H9 (cell line): ENCODE measurements around the gene SRSF6. TPM values are rescaled to one million over a fixed set of nuclear protein-coding genes. Genes with fewer than 3 reads are reported as not detected.

Experiments used
- DNase-seq: peaks from one replicate; pipeline ENCODE4 v3.0.0-alpha.2; 2017
- H2AFZ ChIP-seq: one replicate; pipeline ENCODE4 v1.6.1; 2013; ENCODE audit warnings: mild to moderate bottlenecking, low read length, control low read depth, moderate library complexity
- H2AK5ac ChIP-seq: 2 replicates; pipeline ENCODE4 v1.6.1; 2013; ENCODE audit warnings: low read length, control low read depth, mixed read lengths; ENCODE audit not compliant: insufficient read length
- H2BK120ac ChIP-seq: one replicate; pipeline ENCODE4 v1.6.1; 2013; ENCODE audit warnings: low read depth, mild to moderate bottlenecking, low read length, control low read depth, inconsistent platforms; ENCODE audit not compliant: poor library complexity, severe bottlenecking
- H2BK12ac ChIP-seq: 2 replicates; pipeline ENCODE4 v1.6.1; 2013; ENCODE audit warnings: low read length, control low read depth, mixed read lengths, low read depth; ENCODE audit not compliant: insufficient read length
- H2BK15ac ChIP-seq: 2 replicates; pipeline ENCODE4 v1.6.1; 2013; ENCODE audit warnings: low read depth, low read length, control low read depth
- H2BK20ac ChIP-seq: one replicate; pipeline ENCODE4 v1.6.1; 2013; ENCODE audit warnings: low read depth, mild to moderate bottlenecking, low read length, control low read depth, inconsistent platforms; ENCODE audit not compliant: poor library complexity, severe bottlenecking
- H2BK5ac ChIP-seq: 2 replicates; pipeline ENCODE4 v1.6.1; 2013; ENCODE audit warnings: low read length, control low read depth, mixed read lengths; ENCODE audit not compliant: insufficient read length
- H3K14ac ChIP-seq: 2 replicates; pipeline ENCODE4 v1.6.1; 2013; ENCODE audit warnings: low read length, control low read depth; ENCODE audit not compliant: insufficient read depth
- H3K18ac ChIP-seq: 2 replicates; pipeline ENCODE4 v1.6.1; 2013; ENCODE audit warnings: low read depth, mild to moderate bottlenecking, mixed read lengths, low read length, control low read depth; ENCODE audit not compliant: insufficient read length
- H3K23ac ChIP-seq: 2 replicates; pipeline ENCODE4 v1.6.1; 2013; ENCODE audit warnings: low read length, control low read depth, mixed read lengths, low read depth; ENCODE audit not compliant: insufficient read length
- H3K23me2 ChIP-seq: 2 replicates; pipeline ENCODE4 v1.6.1; 2013; ENCODE audit warnings: low read depth, mild to moderate bottlenecking, mixed read lengths, low read length, control low read depth; ENCODE audit not compliant: insufficient read length, poor library complexity, severe bottlenecking
- H3K27ac ChIP-seq: 2 replicates; pipeline ENCODE4 v1.5.1; 2013; ENCODE audit warnings: low read length, control low read depth, mixed read lengths, low read depth; ENCODE audit not compliant: insufficient read length
- H3K27me3 ChIP-seq: 2 replicates; pipeline ENCODE4 v1.6.1; 2013; ENCODE audit warnings: low read length, control low read depth, inconsistent platforms; ENCODE audit not compliant: insufficient read depth
- H3K4ac ChIP-seq: 2 replicates; pipeline ENCODE4 v1.6.1; 2013; ENCODE audit warnings: low read depth, mild to moderate bottlenecking, control low read depth, inconsistent platforms, low read length, moderate library complexity
- H3K4me1 ChIP-seq: 2 replicates; pipeline ENCODE4 v1.6.1; 2013; ENCODE audit warnings: low read length, control low read depth, inconsistent platforms; ENCODE audit not compliant: insufficient read depth
- H3K4me2 ChIP-seq: 2 replicates; pipeline ENCODE4 v1.6.1; 2013; ENCODE audit warnings: low read length, control low read depth, mixed read lengths; ENCODE audit not compliant: insufficient read length, insufficient read depth
- H3K56ac ChIP-seq: 2 replicates; pipeline ENCODE4 v1.6.1; 2013; ENCODE audit warnings: low read depth, mild to moderate bottlenecking, mixed read lengths, low read length, control low read depth; ENCODE audit not compliant: insufficient read length
- H3K79me1 ChIP-seq: 2 replicates; pipeline ENCODE4 v1.6.1; 2013; ENCODE audit warnings: low read depth, mild to moderate bottlenecking, moderate library complexity, low read length, control low read depth, inconsistent platforms; ENCODE audit not compliant: insufficient read depth, poor library complexity, severe bottlenecking
- H3K79me2 ChIP-seq: 2 replicates; pipeline ENCODE4 v1.6.1; 2013; ENCODE audit warnings: low read length, control low read depth, inconsistent platforms; ENCODE audit not compliant: insufficient read depth
- H3K9ac ChIP-seq: 2 replicates; pipeline ENCODE4 v1.6.1; 2013; ENCODE audit warnings: low read length, control low read depth, mixed read lengths; ENCODE audit not compliant: insufficient read length; ENCODE audit errors: extremely low read depth
- H3K9me3 ChIP-seq: one replicate; pipeline ENCODE4 v1.6.1; 2013; ENCODE audit warnings: low read depth, low read length, inconsistent platforms; ENCODE audit not compliant: control insufficient read depth
- H3T11ph ChIP-seq: one replicate; pipeline ENCODE4 v1.6.1; 2013; ENCODE audit warnings: mild to moderate bottlenecking, low read length, control low read depth, inconsistent platforms
- H4K20me1 ChIP-seq: one replicate; pipeline ENCODE4 v1.6.1; 2013; ENCODE audit not compliant: control insufficient read depth, insufficient read length, insufficient read depth
- H4K5ac ChIP-seq: 2 replicates; pipeline ENCODE4 v1.6.1; 2013; ENCODE audit warnings: low read depth, mild to moderate bottlenecking, mixed read lengths, low read length, control low read depth; ENCODE audit not compliant: insufficient read length
- H4K8ac ChIP-seq: replicated peaks from 2 replicates; pipeline ENCODE4 v1.6.1; 2013; ENCODE audit warnings: low read length, control low read depth, mixed read lengths, low read depth; ENCODE audit not compliant: insufficient read length
- H4K91ac ChIP-seq: 2 replicates; pipeline ENCODE4 v1.6.1; 2013; ENCODE audit warnings: low read depth, mild to moderate bottlenecking, moderate library complexity, mixed read lengths, low read length, control low read depth; ENCODE audit not compliant: insufficient read length
- H3K27ac Mint-ChIP-seq, 3 experiments: 2 replicates in 2 of 3; 3 replicates in 1 of 3; pipeline ENCODE4 v1.8.0; 2020 to 2021; ENCODE audit warnings: mixed read lengths in 3 of 3, mild to moderate bottlenecking in 1 of 3, moderate library complexity in 1 of 3
- H3K27me3 Mint-ChIP-seq: 2 replicates; pipeline ENCODE4 v1.8.0; 2021; ENCODE audit warnings: low read depth, mild to moderate bottlenecking, moderate library complexity, mixed read lengths
- H3K36me3 Mint-ChIP-seq, 3 experiments: 2 replicates in 2 of 3; 3 replicates in 1 of 3; pipeline ENCODE4 v1.8.0; 2020 to 2021; ENCODE audit warnings: low read depth in 3 of 3, mixed read lengths in 3 of 3; ENCODE audit not compliant: insufficient read depth in 1 of 3
- H3K4me1 Mint-ChIP-seq, 2 experiments: 2 replicates each; pipeline ENCODE4 v1.8.0; 2020; ENCODE audit warnings: mixed read lengths in 2 of 2
- H3K4me3 Mint-ChIP-seq, 2 experiments: 2 replicates in 1 of 2; 3 replicates in 1 of 2; pipeline ENCODE4 v1.8.0; 2020 to 2021; ENCODE audit warnings: mild to moderate bottlenecking in 2 of 2, mixed read lengths in 2 of 2, moderate library complexity in 1 of 2
- H3K9me3 Mint-ChIP-seq, 2 experiments: 2 replicates in 1 of 2; 3 replicates in 1 of 2; pipeline ENCODE4 v1.8.0; 2020; ENCODE audit warnings: mild to moderate bottlenecking in 2 of 2, mixed read lengths in 2 of 2, moderate library complexity in 1 of 2
- WGBS: extraction: QIAGEN DNeasy Blood & Tissue Kit; methylation state at CpG from one replicate; pipeline ENCODE4 v1.1.7; 2013; ENCODE audit warnings: missing lambda C conversion rate, low lambda C conversion rate, mixed read lengths; ENCODE audit not compliant: insufficient read length; ENCODE audit errors: extremely low coverage; 5-methylcytosine and 5-hydroxymethylcytosine counted together
- total RNA-seq: library from RNA; stranded (reverse); gene quantifications from 2 replicates; pipeline ENCODE4 v1.2.1, GENCODE V29; 2021
- TF ChIP-seq, protein P1 (sequence below): fragments of 200-600 bp; sonication (generic); conservative IDR thresholded peaks from 3 replicates; pipeline ENCODE4 v1.8.0; 2021; ENCODE audit warnings: antibody characterized with exemption, mild to moderate bottlenecking

The SRSF6 gene
- total RNA-seq, 1 experiment from 2014 or later = 336 TPM

DNA sequence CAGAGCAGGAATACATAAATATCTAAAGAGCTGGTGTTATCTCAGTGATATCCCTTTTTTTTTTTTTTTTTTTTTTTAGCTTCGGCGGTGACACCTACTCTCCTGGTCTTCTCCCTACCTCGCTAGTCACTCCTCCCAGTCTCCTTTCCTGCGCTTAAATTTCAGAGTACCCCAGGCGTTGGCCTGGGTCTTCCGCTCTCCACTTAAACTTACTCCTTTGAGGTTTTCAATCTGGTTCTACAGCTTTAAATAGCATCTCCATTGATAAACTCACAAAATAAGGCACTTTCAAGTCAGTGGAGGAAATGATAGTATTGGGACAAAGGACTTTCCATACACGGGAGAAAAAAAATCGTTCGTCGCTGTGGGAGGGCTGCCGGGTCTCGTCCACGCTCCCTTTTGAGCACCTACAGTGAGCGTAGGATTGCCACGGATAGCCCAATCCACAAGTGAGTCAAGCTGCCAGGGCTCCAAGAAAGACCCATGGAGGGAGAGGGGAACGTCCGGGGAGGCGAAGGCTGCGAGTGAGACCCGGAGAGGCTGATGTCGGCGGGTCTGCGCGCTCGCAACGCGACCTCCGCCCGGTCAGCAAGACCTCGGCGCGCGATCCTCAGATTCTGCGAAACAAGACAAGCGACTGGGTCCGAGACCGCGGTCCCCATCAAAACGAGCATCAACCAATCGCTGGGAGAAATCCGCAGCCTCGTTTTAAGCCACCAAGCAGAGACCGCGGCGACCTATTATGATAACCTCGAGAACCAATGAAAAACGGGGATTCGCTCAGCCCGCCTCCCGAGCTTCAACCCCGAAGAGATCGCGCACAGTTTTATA, 672 bp upstream of the SRSF6 start:
- Histone ChIP-seq H2BK5ac (no peak overlapping the region), H2BK120ac (no peak overlapping the region), H4K8ac (no peak overlapping the region), H4K20me1 (no peaks in the 10 kb centered on the region), H3K79me1 (no peaks in the 10 kb centered on the region), H3K4ac (no peak overlapping the region; the same call in 1 of the 2 replicates), H3K27ac (peak overlapping the region; percentile 69), H3K9ac (peak overlapping the region; percentile 99), H3K23me2 (peaks cover 3% of the 10 kb centered on the region), H3K79me2 (peaks cover 7% of the 10 kb centered on the region; the same call in 1 of the 2 replicates), H3K9me3 (no peaks in the 10 kb centered on the region), H3K18ac (peak overlapping the region; percentile 95), H2AFZ (no peak overlapping the region), H3K27me3 (no peaks in the 10 kb centered on the region), H2AK5ac (no peak overlapping the region), H2BK20ac (no peak overlapping the region), H3K4me1 (peaks cover 3% of the 10 kb centered on the region; the same call in 1 of the 2 replicates), H3T11ph (no peak overlapping the region), H2BK12ac (no peak overlapping the region), H3K23ac (no peak overlapping the region), H3K14ac (peak overlapping the region; percentile 100; the same call in 1 of the 2 replicates), H3K4me2 (peak overlapping the region; percentile 72), H4K91ac (no peak overlapping the region), H3K56ac (peak overlapping the region; percentile 76), H2BK15ac (no peak overlapping the region), H4K5ac (no peak overlapping the region)
- H3K9me3 Mint-ChIP-seq = peaks cover 3 to 6% of the 10 kb centered on the region in 2 experiments; a peak in 4 of 5 replicates
- WGBS = no CpG with 5 or more reads among the region's 53 CpGs
- peaks cover 13% of the 10 kb centered on the region for H3K27me3 Mint-ChIP-seq
- peak; percentile 95 for DNase-seq
- peaks cover 14 to 33% of the 10 kb centered on the region in 2 experiments for H3K4me1 Mint-ChIP-seq
- peaks cover 30 to 38% (median 35%) of the 10 kb centered on the region in 3 experiments for H3K36me3 Mint-ChIP-seq
- peak overlapping the region; percentile 90 to 93 for H3K4me3 Mint-ChIP-seq
- TF ChIP-seq, protein P1, sequence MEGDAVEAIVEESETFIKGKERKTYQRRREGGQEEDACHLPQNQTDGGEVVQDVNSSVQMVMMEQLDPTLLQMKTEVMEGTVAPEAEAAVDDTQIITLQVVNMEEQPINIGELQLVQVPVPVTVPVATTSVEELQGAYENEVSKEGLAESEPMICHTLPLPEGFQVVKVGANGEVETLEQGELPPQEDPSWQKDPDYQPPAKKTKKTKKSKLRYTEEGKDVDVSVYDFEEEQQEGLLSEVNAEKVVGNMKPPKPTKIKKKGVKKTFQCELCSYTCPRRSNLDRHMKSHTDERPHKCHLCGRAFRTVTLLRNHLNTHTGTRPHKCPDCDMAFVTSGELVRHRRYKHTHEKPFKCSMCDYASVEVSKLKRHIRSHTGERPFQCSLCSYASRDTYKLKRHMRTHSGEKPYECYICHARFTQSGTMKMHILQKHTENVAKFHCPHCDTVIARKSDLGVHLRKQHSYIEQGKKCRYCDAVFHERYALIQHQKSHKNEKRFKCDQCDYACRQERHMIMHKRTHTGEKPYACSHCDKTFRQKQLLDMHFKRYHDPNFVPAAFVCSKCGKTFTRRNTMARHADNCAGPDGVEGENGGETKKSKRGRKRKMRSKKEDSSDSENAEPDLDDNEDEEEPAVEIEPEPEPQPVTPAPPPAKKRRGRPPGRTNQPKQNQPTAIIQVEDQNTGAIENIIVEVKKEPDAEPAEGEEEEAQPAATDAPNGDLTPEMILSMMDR = no peak
- H3K27ac Mint-ChIP-seq = peak overlapping the region; percentile 100
